B cell (primary cell): Measurements from ENCODE around the gene POU4F2. TPM values are rescaled to one million over a fixed set of nuclear protein-coding genes. Genes with fewer than 3 reads are reported as not detected.

Source experiments
- ATAC-seq: fragments of 200-7000 bp; cut with Tn5 transposase; one replicate; pipeline ENCODE4 v1.10.0; 2021; ENCODE audit warnings: low read depth, mild to moderate bottlenecking, moderate number of reproducible peaks, moderate library complexity
- CTCF ChIA-PET: fragments of 350-600 bp; sonication (Branson Sonifier 250); formaldehyde crosslinking; loops from one replicate; lab custom pipeline; 2021; ENCODE audit warnings: antibody characterized with exemption, inconsistent platforms; lab: Charles Lee
- POLR2A ChIA-PET: fragments of 350-600 bp; sonication (Branson Sonifier 250); formaldehyde crosslinking; loops from one replicate; lab custom pipeline; 2021; ENCODE audit warnings: antibody characterized with exemption; lab: Charles Lee
- DNase-seq: peaks from one replicate; pipeline ENCODE4 v3.0.0; 2013
- H2AFZ ChIP-seq: 2 replicates; pipeline ENCODE4 v1.6.1; 2012; ENCODE audit warnings: mild to moderate bottlenecking, low read depth, low read length; ENCODE audit not compliant: insufficient read depth, poor library complexity, severe bottlenecking
- H3K27ac ChIP-seq, 2 donors: 1 replicate in 1 of 2; 2 replicates in 1 of 2; pipeline ENCODE4 v1.5.1; 2012 to 2013; ENCODE audit warnings: low read length in 2 of 2, mild to moderate bottlenecking in 2 of 2, moderate library complexity in 1 of 2
- H3K27me3 ChIP-seq, 4 experiments: fragments of 200-600 bp in 1 of 4; sonication (generic) in 1 of 4; replicated peaks in 1 of 4; 1 replicate in 2 of 4; 2 replicates in 2 of 4; pipeline versions ENCODE4 v1.6.1 to v1.7.0; 2013 to 2016; ENCODE audit warnings: low read length in 3 of 4, mild to moderate bottlenecking in 2 of 4, mixed read lengths in 1 of 4, moderate library complexity in 1 of 4; ENCODE audit not compliant: insufficient read depth in 4 of 4, control insufficient read depth in 3 of 4; ENCODE audit errors: control extremely low read depth in 1 of 4
- H3K36me3 ChIP-seq, 2 experiments: replicated peaks in 1 of 2; 1 replicate in 1 of 2; 2 replicates in 1 of 2; pipeline versions ENCODE4 v1.6.1 to v1.7.1; 2013; ENCODE audit warnings: low read length in 1 of 2; ENCODE audit not compliant: insufficient read depth in 2 of 2, control insufficient read depth in 1 of 2; ENCODE audit errors: control extremely low read depth in 1 of 2, extremely low read depth in 1 of 2
- H3K4me1 ChIP-seq, 2 donors: fragments of 200-600 bp in 1 of 2; sonication (generic) in 1 of 2; 1 replicate in 1 of 2; 2 replicates in 1 of 2; pipeline versions ENCODE4 v1.5.1 to v1.6.1; 2013 to 2017; ENCODE audit warnings: low read length in 2 of 2; ENCODE audit not compliant: control insufficient read depth in 2 of 2, insufficient read depth in 2 of 2
- H3K4me2 ChIP-seq: replicated peaks from 2 replicates; pipeline ENCODE3; 2012; ENCODE audit warnings: mild to moderate bottlenecking, low read depth, low read length; ENCODE audit not compliant: poor library complexity, severe bottlenecking
- H3K4me3 ChIP-seq, 5 experiments: fragments of 200-600 bp in 1 of 5; sonication (generic) in 1 of 5; 1 replicate in 3 of 5; 2 replicates in 2 of 5; pipeline versions ENCODE4 v1.5.1 to v1.7.0; 2011 to 2016; ENCODE audit warnings: low read length in 4 of 5, mild to moderate bottlenecking in 4 of 5, low read depth in 2 of 5, control low read depth in 1 of 5, moderate library complexity in 1 of 5; ENCODE audit not compliant: insufficient read depth in 1 of 5; ENCODE audit errors: control extremely low read depth in 1 of 5, extremely low read depth in 1 of 5
- H3K79me2 ChIP-seq: fragments of 200-600 bp; sonication (generic); one replicate; pipeline ENCODE4 v1.6.0; 2016; ENCODE audit warnings: low read length; ENCODE audit not compliant: control insufficient read depth, insufficient read depth
- H3K9ac ChIP-seq: fragments of 200-600 bp; sonication (generic); 2 replicates; pipeline ENCODE4 v1.6.1; 2017; ENCODE audit warnings: mild to moderate bottlenecking, low read length, moderate library complexity
- H3K9me3 ChIP-seq, 3 donors: one replicate each; pipeline versions ENCODE4 v1.6.1 to v1.7.1; 2013; ENCODE audit warnings: low read length in 2 of 3; ENCODE audit not compliant: control insufficient read depth in 2 of 3, insufficient read depth in 1 of 3; ENCODE audit errors: control extremely low read depth in 1 of 3
- H4K20me1 ChIP-seq: 2 replicates; pipeline ENCODE4 v1.6.0; 2012; ENCODE audit warnings: mild to moderate bottlenecking, low read length; ENCODE audit not compliant: insufficient read depth, control insufficient read depth, poor library complexity, severe bottlenecking
- H3K27ac Mint-ChIP-seq: one replicate; pipeline ENCODE4 v1.8.0; 2021; ENCODE audit warnings: mixed read lengths
- H3K27me3 Mint-ChIP-seq: one replicate; pipeline ENCODE4 v1.8.0; 2021; ENCODE audit warnings: mixed read lengths
- H3K4me1 Mint-ChIP-seq: one replicate; pipeline ENCODE4 v1.8.0; 2021; ENCODE audit warnings: mixed read lengths
- H3K4me3 Mint-ChIP-seq: one replicate; pipeline ENCODE4 v1.8.0; 2021; ENCODE audit warnings: mixed read lengths
- H3K9me3 Mint-ChIP-seq: one replicate; pipeline ENCODE4 v1.8.0; 2022; ENCODE audit warnings: mixed read lengths; ENCODE audit not compliant: insufficient read depth
- CTCF ChIP-seq: fragments of 200-600 bp; IDR thresholded peaks from one replicate; pipeline ENCODE4 v1.8.0; 2022; ENCODE audit warnings: antibody characterized with exemption, mild to moderate bottlenecking
- EZH2 ChIP-seq: IDR thresholded peaks from 2 replicates; pipeline ENCODE4 v1.6.1; 2012; ENCODE audit warnings: borderline replicate concordance, low read depth, mild to moderate bottlenecking, moderate library complexity, low read length; ENCODE audit not compliant: insufficient read depth, poor library complexity, severe bottlenecking
- WGBS: methylation state at CpG from one replicate; pipeline ENCODE4 v1.1.5; 2013; ENCODE audit warnings: missing lambda C conversion rate; ENCODE audit not compliant: insufficient coverage; 5-methylcytosine and 5-hydroxymethylcytosine counted together
- intact Hi-C: fragments of 100-400 bp; cut with micrococcal nuclease; formaldehyde crosslinking; loops from one replicate; pipeline ENCODE4 v1.10.0; 2022
- polyA plus RNA-seq: library from polyadenylated mRNA; depleted of rRNA; stranded (reverse); fragments of >200 nt; gene quantifications from 2 replicates; pipeline ENCODE4 v1.2.3, GENCODE V29; 2012
- total RNA-seq, 2 donors: library from RNA; stranded (reverse); fragments of 120-200 nt in 1 of 2; gene quantifications; 1 replicate in 1 of 2; 2 replicates in 1 of 2; pipeline versions ENCODE4 v1.2.3 to v1.2.4, GENCODE V29; 2013 to 2022

POU4F2 gene
- total and polyA plus RNA-seq, 2 donors (not counting 1 experiment from before 2014, with no cell fraction given), result not detected

GRCh38 chr4:146674829-146675570 lies 36.3 kb downstream of the POU4F2 start:
- H3K4me1 Mint-ChIP-seq, result no peaks in the 10 kb centered on the region

More at GRCh38 chr4:146674829-146675570, 36.3 kb downstream of the POU4F2 start:
- Histone ChIP-seq H3K4me2 (no peak overlapping the region), H3K27ac (no peak overlapping the region), H3K36me3 (no peaks in the 10 kb centered on the region), H3K4me1 (no peaks in the 10 kb centered on the region), H3K9ac (no peak overlapping the region), H2AFZ (no peak overlapping the region), H3K27me3 (no peaks in the 10 kb centered on the region), H3K4me3 (no peak overlapping the region), H3K79me2 (no peaks in the 10 kb centered on the region), H4K20me1 (no peaks in the 10 kb centered on the region), H3K9me3 (no peaks in the 10 kb centered on the region)
- CTCF ChIA-PET, result no interaction called here
- no peak for ATAC-seq
- WGBS, result 83% methylated on average over 1 of the region's 2 CpGs
- no peak for TF ChIP-seq EZH2
- TF ChIP-seq CTCF, result no peak
- POLR2A ChIA-PET, result no interaction called here
- DNase-seq, result no peak
- H3K4me3 Mint-ChIP-seq, result no peak overlapping the region
- no peaks in the 10 kb centered on the region for H3K9me3 Mint-ChIP-seq
- no peaks in the 10 kb centered on the region for H3K27me3 Mint-ChIP-seq
- intact Hi-C loops, result no loop called here
- H3K27ac Mint-ChIP-seq, result no peak overlapping the region

Other genes with a start within 250 kb of the POU4F2 start
- gene SLC10A7, start 117.0 kb upstream of the POU4F2 start, total RNA-seq, result 18.3 and 20.5 TPM in 2 replicates
- 5.2 and 5.7 TPM in 2 replicates for gene SLC10A7, start 117.0 kb upstream of the POU4F2 start, polyA plus RNA-seq